Bronchial epithelial cell (primary cell): Measurements from ENCODE around the gene B3GNT7. TPM values are rescaled to one million over a fixed set of nuclear protein-coding genes. Genes with fewer than 3 reads are reported as not detected.
"Not testable (repeated sequence)": the region's sequence is repeated elsewhere in the genome, so short reads cannot be mapped to it uniquely, and the experiment has no call there.

Source experiments
- DNase-seq: peaks from one replicate; pipeline ENCODE4 v3.0.0-alpha.2; 2010; ENCODE audit warnings: low read depth
- FAIRE-seq: peaks from 2 replicates; lab custom pipeline; 2011; peaks lifted over from hg19 to GRCh38; lab: Jason Lieb, UNC
- H3K27me3 ChIP-seq: 2 replicates; pipeline ENCODE4 v1.5.1; 2011; ENCODE audit warnings: low read length; ENCODE audit not compliant: control insufficient read depth, insufficient read depth
- H3K36me3 ChIP-seq: 2 replicates; pipeline ENCODE4 v1.5.1; 2011; ENCODE audit warnings: low read length; ENCODE audit not compliant: control insufficient read depth, insufficient read depth
- H3K4me3 ChIP-seq: 2 replicates; pipeline ENCODE4 v1.5.1; 2011; ENCODE audit warnings: mild to moderate bottlenecking, low read depth, low read length, control low read depth
- CTCF ChIP-seq: IDR thresholded peaks from 2 replicates; pipeline ENCODE4 v1.5.1; 2011; ENCODE audit warnings: mild to moderate bottlenecking, moderate library complexity, low read length, control low read depth, inconsistent platforms; ENCODE audit not compliant: insufficient read depth, severe bottlenecking
- total RNA-seq: library from RNA; depleted of rRNA; stranded (reverse); fragments of >200 nt; gene quantifications from 2 replicates; pipeline ENCODE4 v1.2.1, GENCODE V29; 2014

B3GNT7 gene
- total RNA-seq, 1 donor from 2014 or later = 0.26 TPM

DNA sequence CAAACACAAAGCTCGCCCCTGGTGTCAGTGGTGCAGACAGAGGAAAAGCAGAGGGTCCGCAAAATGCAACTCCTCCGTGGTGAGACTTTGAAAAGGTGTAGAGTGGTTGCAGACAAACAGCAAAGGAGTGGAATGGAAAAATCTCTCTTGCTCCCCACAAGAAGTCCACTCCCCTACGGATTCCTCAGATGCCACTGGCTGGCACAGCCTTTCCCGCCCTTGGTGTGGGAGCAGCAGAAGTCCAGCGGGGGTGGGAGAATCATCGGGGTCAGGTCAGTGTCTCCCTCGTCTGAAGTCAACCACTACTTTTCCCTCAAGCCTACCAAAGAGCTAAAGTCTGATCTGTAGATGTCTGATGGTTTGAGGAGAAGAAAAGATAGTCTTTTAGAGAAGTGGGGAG is 22.3 kb upstream of the B3GNT7 start:
- Histone ChIP-seq H3K4me3 (no peak overlapping the region), H3K27me3 (no peaks in the 10 kb centered on the region), H3K36me3 (no peaks in the 10 kb centered on the region)
- FAIRE-seq (no peak), DNase-seq (no peak)
- TF ChIP-seq CTCF = no peak

DNA sequence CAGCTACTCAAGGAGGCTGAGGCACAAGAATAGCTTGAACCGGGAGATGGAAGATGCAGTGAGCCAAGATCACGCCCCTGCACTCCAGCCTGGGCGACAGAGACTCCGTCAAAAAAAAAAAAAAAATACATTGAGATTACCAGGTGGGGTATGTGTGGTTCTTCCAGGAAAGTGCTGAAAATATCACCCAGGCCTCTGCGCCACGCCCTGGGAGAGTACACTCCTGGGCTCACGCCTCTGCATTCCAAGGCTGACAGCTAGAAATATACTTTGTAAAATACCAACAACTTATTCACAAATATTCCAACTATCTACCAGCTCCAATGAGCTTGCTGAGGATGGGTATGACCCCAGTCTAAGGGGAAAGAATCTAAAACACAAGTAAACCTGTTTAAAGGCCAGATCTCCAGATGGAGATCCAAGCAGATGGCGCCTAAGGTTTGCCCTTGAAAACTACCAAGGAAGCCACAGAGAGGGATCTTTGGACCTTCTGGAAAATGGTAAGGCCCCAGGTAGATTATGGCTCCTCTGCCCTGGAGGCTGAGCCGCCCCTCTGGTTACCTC is 21.6 kb upstream of the B3GNT7 start:
- TF ChIP-seq CTCF = no peak
- H3K27me3 ChIP-seq = no peaks in the 10 kb centered on the region
- no peak for FAIRE-seq
- no peak for DNase-seq
- no peak overlapping the region for H3K4me3 ChIP-seq
- H3K36me3 ChIP-seq = no peaks in the 10 kb centered on the region

DNA sequence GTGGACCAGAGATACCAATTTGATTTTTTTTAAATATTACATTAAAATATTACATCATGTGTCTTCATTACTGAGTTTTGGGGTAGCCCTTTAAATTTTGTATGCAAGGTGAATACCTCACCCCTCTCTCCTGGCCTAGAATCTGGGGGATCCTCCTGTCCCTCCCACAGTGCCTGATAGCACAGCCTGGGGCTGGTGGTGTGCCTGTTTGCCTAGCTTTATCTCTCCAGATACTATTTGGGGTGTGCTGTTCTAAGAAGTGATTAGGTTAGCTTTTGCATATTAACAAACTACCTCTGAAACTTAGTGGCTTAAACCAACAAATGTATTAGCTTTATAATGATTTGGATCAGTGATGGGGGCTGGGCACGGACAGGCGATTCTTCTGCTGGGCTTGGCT is 20.7 kb upstream of the B3GNT7 start:
- FAIRE-seq (peak; percentile 66), DNase-seq (no peak)
- no peaks in the 10 kb centered on the region for H3K27me3 ChIP-seq
- H3K4me3 ChIP-seq = no peak overlapping the region
- H3K36me3 ChIP-seq = no peaks in the 10 kb centered on the region
- no peak for TF ChIP-seq CTCF

DNA sequence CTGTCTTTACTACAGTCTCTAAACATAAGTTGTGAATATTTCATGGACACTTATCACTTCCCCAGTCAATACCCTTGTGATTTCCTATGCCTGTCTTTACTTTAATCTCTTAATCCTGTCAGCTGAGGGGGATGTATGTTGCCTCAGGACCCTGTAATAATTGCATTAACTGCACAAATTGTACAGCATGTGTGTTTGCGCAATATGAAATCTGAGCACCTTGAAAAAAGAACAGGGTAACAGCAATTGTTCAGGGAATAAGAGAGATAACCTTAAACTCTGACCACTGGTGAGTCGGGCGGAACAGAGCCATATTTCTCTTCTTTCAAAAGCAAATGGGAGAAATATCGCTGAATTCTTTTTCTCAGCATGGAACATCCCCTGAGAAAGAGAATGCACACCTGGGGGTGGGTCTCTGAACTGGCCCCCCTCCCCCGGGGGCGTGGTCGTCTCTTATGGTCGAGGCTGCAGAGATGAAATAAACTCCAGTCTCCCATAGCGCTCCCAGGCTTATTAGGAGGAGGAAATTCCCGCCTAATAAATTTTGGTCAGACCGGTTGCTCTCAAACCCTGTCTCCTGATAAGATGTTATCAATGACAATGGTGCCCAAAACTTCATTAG is 19.4 kb upstream of the B3GNT7 start:
- FAIRE-seq = not testable (repeated sequence)

DNA sequence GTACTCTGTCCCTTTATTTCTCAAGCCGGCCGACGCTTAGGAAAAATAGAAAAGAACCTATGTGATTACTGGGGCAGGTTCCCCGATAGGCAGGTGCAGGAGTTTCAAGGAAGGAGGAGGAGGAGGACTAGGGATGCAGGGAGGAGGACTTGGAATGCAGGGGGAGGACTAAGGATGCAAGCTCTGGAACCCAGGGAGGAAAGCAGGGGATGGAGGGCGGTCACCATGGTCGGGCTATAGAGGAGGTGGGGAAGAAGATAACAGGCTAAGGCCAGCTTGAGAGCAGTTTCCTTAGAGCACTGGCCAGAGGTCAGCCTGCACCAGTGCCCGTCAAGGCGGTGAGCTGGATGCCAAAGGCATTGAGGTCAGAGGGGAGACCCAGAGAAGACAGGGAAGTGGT is 18.7 kb upstream of the B3GNT7 start:
- FAIRE-seq (no peak), DNase-seq (no peak)
- no peak overlapping the region for H3K4me3 ChIP-seq
- no peaks in the 10 kb centered on the region for H3K36me3 ChIP-seq
- no peaks in the 10 kb centered on the region for H3K27me3 ChIP-seq
- no peak for TF ChIP-seq CTCF

More for the DNA sequence above, 19.4 kb upstream of the B3GNT7 start:
- H3K4me3 ChIP-seq, H3K27me3 ChIP-seq, H3K36me3 ChIP-seq, DNase-seq: not testable (repeated sequence)

- TF ChIP-seq CTCF = no peak
- FAIRE-seq (peak; percentile 91), DNase-seq (peak; percentile 53)
- Histone ChIP-seq H3K36me3 (no peaks in the 10 kb centered on the region), H3K27me3 (no peaks in the 10 kb centered on the region), H3K4me3 (no peak overlapping the region)
Measured at GRCh38 chr2:231378026-231378722, 17.3 kb upstream of the B3GNT7 start.
